ENCODE results near the gene TMEM187. TPM values are rescaled to one million over a fixed set of nuclear protein-coding genes. Genes with fewer than 3 reads are reported as not detected.

The TMEM187 gene
- total and polyA plus RNA-seq, 10 of the 15 experiments (the other 5 are each of a cell fraction or from before 2014, with no cell fraction given), result 0.45 to 8.5 (median 4.1) TPM

DNA sequence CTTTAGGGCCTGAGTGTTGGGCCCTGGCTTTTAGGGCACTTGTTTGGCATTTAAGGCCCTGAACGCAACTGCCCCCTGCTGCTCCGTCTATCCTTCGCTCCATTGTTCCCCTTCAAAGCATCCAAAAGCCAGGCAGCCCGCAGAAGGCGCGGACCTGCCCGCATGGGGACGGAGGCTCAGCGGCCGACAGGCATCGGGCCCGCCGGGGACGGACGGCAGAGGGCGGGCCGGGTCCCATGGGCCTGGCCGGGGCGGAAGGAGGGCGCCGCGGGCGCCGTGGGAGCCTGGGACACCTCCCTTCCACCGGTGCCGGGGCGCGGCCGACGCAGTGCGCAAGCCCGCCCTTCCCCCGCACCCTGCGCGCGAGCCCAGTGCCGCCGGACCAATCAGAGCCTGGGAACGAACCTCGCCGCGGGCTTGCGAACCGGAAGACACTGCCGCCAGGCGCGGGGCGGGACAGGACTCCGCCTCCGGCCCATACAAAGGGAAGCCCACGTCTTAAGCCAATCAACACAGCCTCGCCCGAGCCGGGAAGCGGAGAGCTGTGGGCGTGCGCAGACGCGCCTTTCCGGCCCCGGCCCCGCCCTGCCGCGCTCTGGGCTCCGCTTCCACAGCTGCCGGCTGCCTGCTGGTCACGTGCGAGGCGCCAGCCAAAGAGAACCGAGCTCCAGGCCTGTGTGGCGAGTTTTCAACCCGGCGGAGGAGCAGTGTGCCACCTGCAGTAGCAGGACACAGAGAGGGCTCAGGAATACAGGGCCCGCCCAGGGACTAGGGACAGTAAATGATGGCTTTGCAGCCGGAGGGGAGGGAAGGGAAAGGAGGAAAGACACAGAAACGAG, 44.4 kb upstream of the TMEM187 start (continued):
- no peak for TF ChIP-seq ASH2L (IDR thresholded peaks at IDR 0.05; ENCODE audit: borderline replicate concordance, low read depth)
- TF ChIP-seq YY1 (IDR thresholded peaks at IDR 0.05; ENCODE audit: low read depth, low read length), result 0 out of 2 replicates have a peak, but pooled peaks have one; percentile 24
- 0 out of 2 replicates have a peak, but pooled peaks have one; percentile 65 for TF ChIP-seq GATAD2B (conservative IDR thresholded peaks at IDR 0.05; ENCODE audit: low read depth)
- no peak for TF ChIP-seq CHD1 (IDR thresholded peaks at IDR 0.05; ENCODE audit: low read depth, low read length)
- peak; percentile 68 for TF ChIP-seq LARP7 (IDR thresholded peaks at IDR 0.05)
- no peak for TF ChIP-seq PAX5 (IDR thresholded peaks at IDR 0.05; ENCODE audit: borderline replicate concordance, low read depth, low read length)
- TF ChIP-seq NFIC (IDR thresholded peaks at IDR 0.05; ENCODE audit: low read depth, low read length), result no peak
- TF ChIP-seq ETV6 (conservative IDR thresholded peaks at IDR 0.05 in 1 of 2, IDR thresholded peaks at IDR 0.05 in 1 of 2; ENCODE audit: borderline replicate concordance in 1 of 2, low read depth in 1 of 2), result no peak
- no peak for TF ChIP-seq IRF4 (IDR thresholded peaks at IDR 0.05; ENCODE audit: low read depth, low read length)
- TF ChIP-seq, protein P1, sequence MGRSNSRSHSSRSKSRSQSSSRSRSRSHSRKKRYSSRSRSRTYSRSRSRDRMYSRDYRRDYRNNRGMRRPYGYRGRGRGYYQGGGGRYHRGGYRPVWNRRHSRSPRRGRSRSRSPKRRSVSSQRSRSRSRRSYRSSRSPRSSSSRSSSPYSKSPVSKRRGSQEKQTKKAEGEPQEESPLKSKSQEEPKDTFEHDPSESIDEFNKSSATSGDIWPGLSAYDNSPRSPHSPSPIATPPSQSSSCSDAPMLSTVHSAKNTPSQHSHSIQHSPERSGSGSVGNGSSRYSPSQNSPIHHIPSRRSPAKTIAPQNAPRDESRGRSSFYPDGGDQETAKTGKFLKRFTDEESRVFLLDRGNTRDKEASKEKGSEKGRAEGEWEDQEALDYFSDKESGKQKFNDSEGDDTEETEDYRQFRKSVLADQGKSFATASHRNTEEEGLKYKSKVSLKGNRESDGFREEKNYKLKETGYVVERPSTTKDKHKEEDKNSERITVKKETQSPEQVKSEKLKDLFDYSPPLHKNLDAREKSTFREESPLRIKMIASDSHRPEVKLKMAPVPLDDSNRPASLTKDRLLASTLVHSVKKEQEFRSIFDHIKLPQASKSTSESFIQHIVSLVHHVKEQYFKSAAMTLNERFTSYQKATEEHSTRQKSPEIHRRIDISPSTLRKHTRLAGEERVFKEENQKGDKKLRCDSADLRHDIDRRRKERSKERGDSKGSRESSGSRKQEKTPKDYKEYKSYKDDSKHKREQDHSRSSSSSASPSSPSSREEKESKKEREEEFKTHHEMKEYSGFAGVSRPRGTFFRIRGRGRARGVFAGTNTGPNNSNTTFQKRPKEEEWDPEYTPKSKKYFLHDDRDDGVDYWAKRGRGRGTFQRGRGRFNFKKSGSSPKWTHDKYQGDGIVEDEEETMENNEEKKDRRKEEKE (IDR thresholded peaks at IDR 0.05), result no peak
- TF ChIP-seq GABPA (IDR thresholded peaks at IDR 0.05; ENCODE audit: low read depth), result peak; percentile 59
- 0 out of 2 replicates have a peak, but pooled peaks have one; percentile 14 for TF ChIP-seq TCF12 (IDR thresholded peaks at IDR 0.05; ENCODE audit: low read depth, low read length)
- TF ChIP-seq RFX5 (IDR thresholded peaks at IDR 0.05; ENCODE audit: low read depth, low read length), result 0 out of 2 replicates have a peak, but pooled peaks have one; percentile 48
- TF ChIP-seq, protein P2, sequence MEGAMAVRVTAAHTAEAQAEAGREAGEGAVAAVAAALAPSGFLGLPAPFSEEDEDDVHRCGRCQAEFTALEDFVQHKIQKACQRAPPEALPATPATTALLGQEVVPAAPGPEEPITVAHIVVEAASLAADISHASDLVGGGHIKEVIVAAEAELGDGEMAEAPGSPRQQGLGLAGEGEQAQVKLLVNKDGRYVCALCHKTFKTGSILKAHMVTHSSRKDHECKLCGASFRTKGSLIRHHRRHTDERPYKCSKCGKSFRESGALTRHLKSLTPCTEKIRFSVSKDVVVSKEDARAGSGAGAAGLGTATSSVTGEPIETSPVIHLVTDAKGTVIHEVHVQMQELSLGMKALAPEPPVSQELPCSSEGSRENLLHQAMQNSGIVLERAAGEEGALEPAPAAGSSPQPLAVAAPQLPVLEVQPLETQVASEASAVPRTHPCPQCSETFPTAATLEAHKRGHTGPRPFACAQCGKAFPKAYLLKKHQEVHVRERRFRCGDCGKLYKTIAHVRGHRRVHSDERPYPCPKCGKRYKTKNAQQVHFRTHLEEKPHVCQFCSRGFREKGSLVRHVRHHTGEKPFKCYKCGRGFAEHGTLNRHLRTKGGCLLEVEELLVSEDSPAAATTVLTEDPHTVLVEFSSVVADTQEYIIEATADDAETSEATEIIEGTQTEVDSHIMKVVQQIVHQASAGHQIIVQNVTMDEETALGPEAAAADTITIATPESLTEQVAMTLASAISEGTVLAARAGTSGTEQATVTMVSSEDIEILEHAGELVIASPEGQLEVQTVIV (IDR thresholded peaks at IDR 0.05; ENCODE audit: borderline replicate concordance, partially characterized antibody), result peak; percentile 36
- TF ChIP-seq, protein P3, sequence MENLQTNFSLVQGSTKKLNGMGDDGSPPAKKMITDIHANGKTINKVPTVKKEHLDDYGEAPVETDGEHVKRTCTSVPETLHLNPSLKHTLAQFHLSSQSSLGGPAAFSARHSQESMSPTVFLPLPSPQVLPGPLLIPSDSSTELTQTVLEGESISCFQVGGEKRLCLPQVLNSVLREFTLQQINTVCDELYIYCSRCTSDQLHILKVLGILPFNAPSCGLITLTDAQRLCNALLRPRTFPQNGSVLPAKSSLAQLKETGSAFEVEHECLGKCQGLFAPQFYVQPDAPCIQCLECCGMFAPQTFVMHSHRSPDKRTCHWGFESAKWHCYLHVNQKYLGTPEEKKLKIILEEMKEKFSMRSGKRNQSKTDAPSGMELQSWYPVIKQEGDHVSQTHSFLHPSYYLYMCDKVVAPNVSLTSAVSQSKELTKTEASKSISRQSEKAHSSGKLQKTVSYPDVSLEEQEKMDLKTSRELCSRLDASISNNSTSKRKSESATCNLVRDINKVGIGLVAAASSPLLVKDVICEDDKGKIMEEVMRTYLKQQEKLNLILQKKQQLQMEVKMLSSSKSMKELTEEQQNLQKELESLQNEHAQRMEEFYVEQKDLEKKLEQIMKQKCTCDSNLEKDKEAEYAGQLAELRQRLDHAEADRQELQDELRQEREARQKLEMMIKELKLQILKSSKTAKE (IDR thresholded peaks at IDR 0.05; ENCODE audit: low read depth, poor library complexity, severe bottlenecking), result no peak
- TF ChIP-seq POU2F2 (IDR thresholded peaks at IDR 0.05; ENCODE audit: borderline replicate concordance, low read depth, low read length), result 0 out of 3 replicates have a peak, but pooled peaks have one; percentile 51
- peak; percentile 9 for TF ChIP-seq FOS (IDR thresholded peaks at IDR 0.05; ENCODE audit: borderline replicate concordance, extremely low read depth, insufficient read length)
- 0 out of 2 replicates have a peak, but pooled peaks have one; percentile 46 for TF ChIP-seq PML (IDR thresholded peaks at IDR 0.05; ENCODE audit: low read length)
- TF ChIP-seq HDAC6 (IDR thresholded peaks at IDR 0.05; ENCODE audit: unreplicated experiment), result no peak
- no peak for TF ChIP-seq YBX1 (IDR thresholded peaks at IDR 0.05)
- TF ChIP-seq MLLT1 (IDR thresholded peaks at IDR 0.05), result 0 out of 2 replicates have a peak, but pooled peaks have one; percentile 29

All from GM12878 (cell line).